K562 (cell line): Measurements from ENCODE around the gene LPIN1. TPM values are rescaled to one million over a fixed set of nuclear protein-coding genes. Genes with fewer than 3 reads are reported as not detected.

ENCODE experiments used
- CHD4 ChIP-seq: fragments of 200-600 bp; sonication (generic); IDR thresholded peaks from 3 replicates; pipeline ENCODE4 v1.6.1; 2012; ENCODE audit warnings: low read depth, mild to moderate bottlenecking, mixed read lengths, low read length, inconsistent platforms; ENCODE audit not compliant: insufficient read depth, insufficient replicate concordance, poor library complexity, severe bottlenecking
- HNRNPL ChIP-seq: fragments of 200-400 bp; formaldehyde crosslinking; IDR thresholded peaks from 2 replicates; pipeline ENCODE4 v1.6.1; 2017; ENCODE audit warnings: low read depth, mild to moderate bottlenecking, low read length
- NELFE ChIP-seq: IDR thresholded peaks from 2 replicates; pipeline ENCODE4 v1.6.1; 2011; ENCODE audit warnings: mild to moderate bottlenecking; ENCODE audit not compliant: insufficient read depth, insufficient read length
- NFIC ChIP-seq: fragments of 450-650 bp; IDR thresholded peaks from 2 replicates; pipeline ENCODE4 v1.6.1; 2017; ENCODE audit warnings: mild to moderate bottlenecking, inconsistent platforms
- PBX2 ChIP-seq, 2 experiments: IDR thresholded peaks in 1 of 2; conservative IDR thresholded peaks in 1 of 2; 2 replicates each; pipeline ENCODE4 v1.6.1; 2016; ENCODE audit warnings: low read depth in 2 of 2, mild to moderate bottlenecking in 1 of 2, missing compliant biosample characterization in 1 of 2, missing genetic modification characterization in 1 of 2, moderate library complexity in 1 of 2
- PTTG1 ChIP-seq: fragments of 450-650 bp; IDR thresholded peaks from 2 replicates; pipeline ENCODE4 v1.6.1; 2016; ENCODE audit warnings: low read depth, mild to moderate bottlenecking, missing genetic modification characterization, missing compliant biosample characterization
- RCOR1 ChIP-seq, 2 experiments: IDR thresholded peaks; 2 replicates each; pipeline ENCODE4 v1.6.1; 2012; ENCODE audit warnings: low read depth in 2 of 2, low read length in 2 of 2, borderline replicate concordance in 1 of 2, improper control_type of control experiment in 1 of 2
- RUNX1 ChIP-seq: sonication (generic); IDR thresholded peaks from 2 replicates; pipeline ENCODE4 v1.6.1; 2016; ENCODE audit warnings: antibody characterized with exemption, low read depth
- SMAD3 ChIP-seq: fragments of 450-650 bp; formaldehyde crosslinking; conservative IDR thresholded peaks from 2 replicates; pipeline ENCODE4 v1.4.0; 2020; ENCODE audit warnings: mild to moderate bottlenecking
- THAP7 ChIP-seq: fragments of 250-450 bp; sonication (Bioruptor Pico); IDR thresholded peaks from 2 replicates; pipeline ENCODE4 v1.5.0; 2021
- TRIM24 ChIP-seq, 2 experiments: fragments of 450-650 bp; IDR thresholded peaks; 2 replicates each; pipeline ENCODE4 v1.6.1; 2016
- ZNF280A ChIP-seq: fragments of 450-650 bp; IDR thresholded peaks from 2 replicates; pipeline ENCODE4 v1.6.1; 2018; ENCODE audit warnings: mild to moderate bottlenecking, low read depth; ENCODE audit not compliant: partially characterized antibody
- polyA plus RNA-seq, 8 experiments: library from polyadenylated mRNA; depleted of rRNA in 4 of 8; stranded (reverse) in 5 of 8; unstranded in 3 of 8; fragments of >200 nt; fragmentation: Nextera tagmentation in 2 of 8; fragmentation: Illumina TruSeq in 1 of 8; extraction: Ambion mirVana in 2 of 8; extraction: Trizol in 1 of 8; gene quantifications; 2 replicates each; pipeline versions ENCODE4 v1.2.1 to v1.2.3, GENCODE V29; 2011 to 2014; ENCODE audit warnings: inconsistent platforms in 1 of 8, missing spikeins in 1 of 8
- total RNA-seq, 7 experiments: library from RNA; depleted of rRNA in 6 of 7; stranded (reverse); fragments of >200 nt in 6 of 7; fragmentation: Illumina TruSeq in 2 of 7; extraction: Trizol in 2 of 7; gene quantifications; 2 replicates each; pipeline versions ENCODE4 v1.2.1 to v1.2.3, GENCODE V29; 2011 to 2021; ENCODE audit warnings: low replicate concordance in 1 of 7
- TF ChIP-seq, protein P1 (sequence below): fragments of 150-350 bp; IDR thresholded peaks from 2 replicates; pipeline ENCODE4 v1.6.1; 2014; ENCODE audit warnings: low read depth, mild to moderate bottlenecking, low read length, borderline replicate concordance
- TF ChIP-seq, protein P2 (sequence below), 3 experiments: IDR thresholded peaks in 2 of 3; conservative IDR thresholded peaks in 1 of 3; 2 replicates each; pipeline ENCODE4 v1.5.1; 2011 to 2012; ENCODE audit warnings: low read length in 3 of 3, mild to moderate bottlenecking in 3 of 3, control low read depth in 2 of 3, improper control_type of control experiment in 1 of 3, inconsistent platforms in 1 of 3, low read depth in 1 of 3, mixed read lengths in 1 of 3, moderate library complexity in 1 of 3; ENCODE audit not compliant: insufficient read depth in 2 of 3
- TF ChIP-seq, protein P3 (sequence below): sonication (generic); formaldehyde crosslinking; IDR thresholded peaks from 2 replicates; pipeline ENCODE4 v1.8.0; 2023; ENCODE audit warnings: mild to moderate bottlenecking, missing genetic modification reagents

LPIN1 gene
- total and polyA plus RNA-seq, 9 of the 15 experiments (the other 6 are each of a cell fraction or from before 2014, with no cell fraction given), result 9.2 to 84.0 (median 27.8) TPM

- TF ChIP-seq ZNF280A (no peak), TRIM24 (IDR thresholded peaks at IDR 0.05) (0 out of 4 replicates have a peak, but pooled peaks of 1 of the 2 experiments have one; percentile 14), PTTG1 (tag) (no peak), HNRNPL (no peak), NELFE (no peak), CHD4 (no peak), PBX2 (CRISPR knock-in tag; IDR thresholded peaks at IDR 0.05; ENCODE audit: low read depth) (peak; percentile 71), PBX2 (tag; conservative IDR thresholded peaks at IDR 0.05; ENCODE audit: low read depth) (peak; percentile 97), NFIC (0 out of 2 replicates have a peak, but pooled peaks have one; percentile 8), RUNX1 (no peak), THAP7 (CRISPR knock-in tag) (no peak), RCOR1 (IDR thresholded peaks at IDR 0.05; ENCODE audit: borderline replicate concordance in 1 of 2, low read depth in 2 of 2, low read length in 2 of 2) (peak in 1 of 2 experiments; percentile 89; a peak in 2 of 4 replicates), SMAD3 (CRISPR knock-in tag) (no peak)
- TF ChIP-seq, protein P1, sequence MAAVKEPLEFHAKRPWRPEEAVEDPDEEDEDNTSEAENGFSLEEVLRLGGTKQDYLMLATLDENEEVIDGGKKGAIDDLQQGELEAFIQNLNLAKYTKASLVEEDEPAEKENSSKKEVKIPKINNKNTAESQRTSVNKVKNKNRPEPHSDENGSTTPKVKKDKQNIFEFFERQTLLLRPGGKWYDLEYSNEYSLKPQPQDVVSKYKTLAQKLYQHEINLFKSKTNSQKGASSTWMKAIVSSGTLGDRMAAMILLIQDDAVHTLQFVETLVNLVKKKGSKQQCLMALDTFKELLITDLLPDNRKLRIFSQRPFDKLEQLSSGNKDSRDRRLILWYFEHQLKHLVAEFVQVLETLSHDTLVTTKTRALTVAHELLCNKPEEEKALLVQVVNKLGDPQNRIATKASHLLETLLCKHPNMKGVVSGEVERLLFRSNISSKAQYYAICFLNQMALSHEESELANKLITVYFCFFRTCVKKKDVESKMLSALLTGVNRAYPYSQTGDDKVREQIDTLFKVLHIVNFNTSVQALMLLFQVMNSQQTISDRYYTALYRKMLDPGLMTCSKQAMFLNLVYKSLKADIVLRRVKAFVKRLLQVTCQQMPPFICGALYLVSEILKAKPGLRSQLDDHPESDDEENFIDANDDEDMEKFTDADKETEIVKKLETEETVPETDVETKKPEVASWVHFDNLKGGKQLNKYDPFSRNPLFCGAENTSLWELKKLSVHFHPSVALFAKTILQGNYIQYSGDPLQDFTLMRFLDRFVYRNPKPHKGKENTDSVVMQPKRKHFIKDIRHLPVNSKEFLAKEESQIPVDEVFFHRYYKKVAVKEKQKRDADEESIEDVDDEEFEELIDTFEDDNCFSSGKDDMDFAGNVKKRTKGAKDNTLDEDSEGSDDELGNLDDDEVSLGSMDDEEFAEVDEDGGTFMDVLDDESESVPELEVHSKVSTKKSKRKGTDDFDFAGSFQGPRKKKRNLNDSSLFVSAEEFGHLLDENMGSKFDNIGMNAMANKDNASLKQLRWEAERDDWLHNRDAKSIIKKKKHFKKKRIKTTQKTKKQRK, result no peak
- TF ChIP-seq, protein P2, sequence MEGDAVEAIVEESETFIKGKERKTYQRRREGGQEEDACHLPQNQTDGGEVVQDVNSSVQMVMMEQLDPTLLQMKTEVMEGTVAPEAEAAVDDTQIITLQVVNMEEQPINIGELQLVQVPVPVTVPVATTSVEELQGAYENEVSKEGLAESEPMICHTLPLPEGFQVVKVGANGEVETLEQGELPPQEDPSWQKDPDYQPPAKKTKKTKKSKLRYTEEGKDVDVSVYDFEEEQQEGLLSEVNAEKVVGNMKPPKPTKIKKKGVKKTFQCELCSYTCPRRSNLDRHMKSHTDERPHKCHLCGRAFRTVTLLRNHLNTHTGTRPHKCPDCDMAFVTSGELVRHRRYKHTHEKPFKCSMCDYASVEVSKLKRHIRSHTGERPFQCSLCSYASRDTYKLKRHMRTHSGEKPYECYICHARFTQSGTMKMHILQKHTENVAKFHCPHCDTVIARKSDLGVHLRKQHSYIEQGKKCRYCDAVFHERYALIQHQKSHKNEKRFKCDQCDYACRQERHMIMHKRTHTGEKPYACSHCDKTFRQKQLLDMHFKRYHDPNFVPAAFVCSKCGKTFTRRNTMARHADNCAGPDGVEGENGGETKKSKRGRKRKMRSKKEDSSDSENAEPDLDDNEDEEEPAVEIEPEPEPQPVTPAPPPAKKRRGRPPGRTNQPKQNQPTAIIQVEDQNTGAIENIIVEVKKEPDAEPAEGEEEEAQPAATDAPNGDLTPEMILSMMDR (IDR thresholded peaks at IDR 0.05 in 2 of 3, conservative IDR thresholded peaks at IDR 0.05 in 1 of 3; ENCODE audit: insufficient read depth in 2 of 3, low read depth in 1 of 3, low read length in 3 of 3), result no peak
- TF ChIP-seq, protein P3, sequence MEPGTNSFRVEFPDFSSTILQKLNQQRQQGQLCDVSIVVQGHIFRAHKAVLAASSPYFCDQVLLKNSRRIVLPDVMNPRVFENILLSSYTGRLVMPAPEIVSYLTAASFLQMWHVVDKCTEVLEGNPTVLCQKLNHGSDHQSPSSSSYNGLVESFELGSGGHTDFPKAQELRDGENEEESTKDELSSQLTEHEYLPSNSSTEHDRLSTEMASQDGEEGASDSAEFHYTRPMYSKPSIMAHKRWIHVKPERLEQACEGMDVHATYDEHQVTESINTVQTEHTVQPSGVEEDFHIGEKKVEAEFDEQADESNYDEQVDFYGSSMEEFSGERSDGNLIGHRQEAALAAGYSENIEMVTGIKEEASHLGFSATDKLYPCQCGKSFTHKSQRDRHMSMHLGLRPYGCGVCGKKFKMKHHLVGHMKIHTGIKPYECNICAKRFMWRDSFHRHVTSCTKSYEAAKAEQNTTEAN (CRISPR knock-in tag), result no peak
Measured at GRCh38 chr2:11753452-11753885, 7.0 kb downstream of the LPIN1 start (continued).
